ENCODE results near the gene ADGRG6. TPM values are rescaled to one million over a fixed set of nuclear protein-coding genes. Genes with fewer than 3 reads are reported as not detected.

ADGRG6 gene
- total and polyA plus RNA-seq, 2 donors (not counting 1 experiment from before 2014, with no cell fraction given), result 49.9 to 67.2 TPM

DNA sequence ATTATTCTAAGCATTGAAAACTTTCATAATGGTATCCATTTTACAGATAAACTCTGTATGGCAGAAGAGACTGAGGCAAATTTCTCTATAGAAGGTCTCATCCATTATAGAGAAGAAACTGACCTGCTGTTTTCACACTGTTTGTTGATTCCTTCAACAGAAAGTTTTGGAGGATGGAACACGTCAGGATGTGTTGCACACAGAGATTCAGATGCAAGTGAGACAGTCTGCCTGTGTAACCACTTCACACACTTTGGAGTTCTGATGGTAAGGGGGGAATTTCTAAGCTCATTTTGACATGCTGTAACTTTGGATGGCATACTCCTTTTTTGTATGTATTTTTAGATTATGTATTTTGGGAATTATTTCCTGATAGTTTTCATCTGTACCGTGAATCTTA, 109.3 kb downstream of the ADGRG6 start:
- Histone ChIP-seq H3K4me2 (ENCODE audit: extremely low read depth, insufficient read depth, low read length) (no peak overlapping the region), H4K20me1 (ENCODE audit: control insufficient read depth, extremely low read depth, insufficient read depth, low read length) (no peaks in the 10 kb centered on the region), H3K27me3 (ENCODE audit: control insufficient read depth, insufficient read depth, low read length) (no peaks in the 10 kb centered on the region), H3K79me2 (ENCODE audit: control insufficient read depth, insufficient read depth, low read length) (no peaks in the 10 kb centered on the region), H3K36me3 (ENCODE audit: control insufficient read depth, insufficient read depth, low read length) (no peaks in the 10 kb centered on the region), H3K4me3 (replicated peaks in 1 of 4; ENCODE audit: control extremely low read depth in 1 of 4, insufficient read depth in 1 of 4, low read depth in 3 of 4, low read length in 4 of 4) (no peak overlapping the region), H2AFZ (ENCODE audit: low read length) (no peak overlapping the region), H3K9me3 (ENCODE audit: control insufficient read depth, insufficient read depth, low read depth, low read length) (no peaks in the 10 kb centered on the region), H3K4me1 (ENCODE audit: control insufficient read depth, extremely low read depth, insufficient read depth, low read length) (peaks cover 7% of the 10 kb centered on the region), H3K9ac (ENCODE audit: insufficient read depth, low read length) (no peak overlapping the region), H3K27ac (ENCODE audit: insufficient read depth, low read length) (no peak overlapping the region)
- no peak for TF ChIP-seq EZH2 (IDR thresholded peaks at IDR 0.05; ENCODE audit: low read length, missing control alignments)
- TF ChIP-seq, protein P1, sequence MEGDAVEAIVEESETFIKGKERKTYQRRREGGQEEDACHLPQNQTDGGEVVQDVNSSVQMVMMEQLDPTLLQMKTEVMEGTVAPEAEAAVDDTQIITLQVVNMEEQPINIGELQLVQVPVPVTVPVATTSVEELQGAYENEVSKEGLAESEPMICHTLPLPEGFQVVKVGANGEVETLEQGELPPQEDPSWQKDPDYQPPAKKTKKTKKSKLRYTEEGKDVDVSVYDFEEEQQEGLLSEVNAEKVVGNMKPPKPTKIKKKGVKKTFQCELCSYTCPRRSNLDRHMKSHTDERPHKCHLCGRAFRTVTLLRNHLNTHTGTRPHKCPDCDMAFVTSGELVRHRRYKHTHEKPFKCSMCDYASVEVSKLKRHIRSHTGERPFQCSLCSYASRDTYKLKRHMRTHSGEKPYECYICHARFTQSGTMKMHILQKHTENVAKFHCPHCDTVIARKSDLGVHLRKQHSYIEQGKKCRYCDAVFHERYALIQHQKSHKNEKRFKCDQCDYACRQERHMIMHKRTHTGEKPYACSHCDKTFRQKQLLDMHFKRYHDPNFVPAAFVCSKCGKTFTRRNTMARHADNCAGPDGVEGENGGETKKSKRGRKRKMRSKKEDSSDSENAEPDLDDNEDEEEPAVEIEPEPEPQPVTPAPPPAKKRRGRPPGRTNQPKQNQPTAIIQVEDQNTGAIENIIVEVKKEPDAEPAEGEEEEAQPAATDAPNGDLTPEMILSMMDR (conservative IDR thresholded peaks at IDR 0.05 in 1 of 2, IDR thresholded peaks at IDR 0.05 in 1 of 2; ENCODE audit: low read depth in 1 of 2, low read length in 2 of 2), result no peak
- DNase-seq (ENCODE audit: low read depth in 2 of 2), result no peak

DNA sequence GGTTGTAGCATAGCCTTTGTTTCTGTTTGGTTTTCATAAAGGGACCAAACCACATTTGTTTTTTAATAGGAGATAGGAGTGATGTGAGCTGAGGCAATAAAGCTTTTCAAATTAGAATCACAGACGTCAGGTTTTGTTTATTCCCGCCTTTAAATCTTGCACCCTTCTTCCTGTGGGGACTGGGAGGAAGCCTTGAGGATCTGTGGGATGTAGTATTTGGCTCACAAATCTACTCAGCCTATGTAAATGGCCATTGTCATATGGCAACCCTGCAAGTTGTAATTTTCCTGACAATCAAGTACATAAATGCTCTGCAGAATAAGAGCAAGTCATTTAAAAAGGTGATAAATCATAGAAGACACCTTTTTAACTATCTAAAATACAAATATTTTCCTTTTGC, 110.4 kb downstream of the ADGRG6 start:
- no peak overlapping the region for H3K9ac ChIP-seq (ENCODE audit: insufficient read depth, low read length)
- DNase-seq (ENCODE audit: low read depth in 2 of 2), result no peak
- H3K27me3 ChIP-seq (ENCODE audit: control insufficient read depth, insufficient read depth, low read length), result no peaks in the 10 kb centered on the region
- peaks cover 15% of the 10 kb centered on the region for H3K4me1 ChIP-seq (ENCODE audit: control insufficient read depth, extremely low read depth, insufficient read depth, low read length)
- no peak overlapping the region for H2AFZ ChIP-seq (ENCODE audit: low read length)
- H3K4me2 ChIP-seq (ENCODE audit: extremely low read depth, insufficient read depth, low read length), result no peak overlapping the region
- no peak overlapping the region for H3K4me3 ChIP-seq (replicated peaks in 1 of 4; ENCODE audit: control extremely low read depth in 1 of 4, insufficient read depth in 1 of 4, low read depth in 3 of 4, low read length in 4 of 4)
- H3K79me2 ChIP-seq (ENCODE audit: control insufficient read depth, insufficient read depth, low read length), result no peaks in the 10 kb centered on the region
- no peaks in the 10 kb centered on the region for H3K9me3 ChIP-seq (ENCODE audit: control insufficient read depth, insufficient read depth, low read depth, low read length)
- no peak overlapping the region for H3K27ac ChIP-seq (ENCODE audit: insufficient read depth, low read length)
- no peaks in the 10 kb centered on the region for H3K36me3 ChIP-seq (ENCODE audit: control insufficient read depth, insufficient read depth, low read length)
- no peaks in the 10 kb centered on the region for H4K20me1 ChIP-seq (ENCODE audit: control insufficient read depth, extremely low read depth, insufficient read depth, low read length)
- TF ChIP-seq, protein P1 (conservative IDR thresholded peaks at IDR 0.05 in 1 of 2, IDR thresholded peaks at IDR 0.05 in 1 of 2; ENCODE audit: low read depth in 1 of 2, low read length in 2 of 2), result no peak
- TF ChIP-seq EZH2 (IDR thresholded peaks at IDR 0.05; ENCODE audit: low read length, missing control alignments), result no peak

DNA sequence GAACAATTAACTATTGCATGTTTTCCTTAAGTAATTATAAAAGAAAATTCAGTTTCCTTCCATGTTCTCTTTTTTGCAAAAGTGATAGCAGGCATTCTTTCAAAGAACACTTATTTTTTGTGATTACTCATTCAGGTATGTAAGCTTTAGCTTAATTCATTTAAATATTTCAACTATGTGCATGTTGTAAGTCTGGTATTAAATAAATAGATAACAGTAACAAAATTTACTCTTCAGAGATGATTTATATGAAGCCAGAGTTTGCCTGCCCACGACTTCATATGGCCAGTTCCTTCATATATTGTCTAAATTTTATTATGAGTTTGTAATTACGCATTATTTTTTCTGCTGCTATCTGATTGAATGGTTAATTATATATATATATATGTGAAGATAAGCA, 110.9 kb downstream of the ADGRG6 start:
- H3K4me3 ChIP-seq (replicated peaks in 1 of 4; ENCODE audit: control extremely low read depth in 1 of 4, insufficient read depth in 1 of 4, low read depth in 3 of 4, low read length in 4 of 4), result no peak overlapping the region
- H3K27ac ChIP-seq (ENCODE audit: insufficient read depth, low read length), result peak overlapping the region; percentile 76
- TF ChIP-seq EZH2 (IDR thresholded peaks at IDR 0.05; ENCODE audit: low read length, missing control alignments), result no peak
- TF ChIP-seq, protein P1 (conservative IDR thresholded peaks at IDR 0.05 in 1 of 2, IDR thresholded peaks at IDR 0.05 in 1 of 2; ENCODE audit: low read depth in 1 of 2, low read length in 2 of 2), result no peak
- no peaks in the 10 kb centered on the region for H3K79me2 ChIP-seq (ENCODE audit: control insufficient read depth, insufficient read depth, low read length)
- no peaks in the 10 kb centered on the region for H3K36me3 ChIP-seq (ENCODE audit: control insufficient read depth, insufficient read depth, low read length)
- H3K4me2 ChIP-seq (ENCODE audit: extremely low read depth, insufficient read depth, low read length), result peak overlapping the region; percentile 33
- no peaks in the 10 kb centered on the region for H3K9me3 ChIP-seq (ENCODE audit: control insufficient read depth, insufficient read depth, low read depth, low read length)
- H4K20me1 ChIP-seq (ENCODE audit: control insufficient read depth, extremely low read depth, insufficient read depth, low read length), result no peaks in the 10 kb centered on the region
- H3K4me1 ChIP-seq (ENCODE audit: control insufficient read depth, extremely low read depth, insufficient read depth, low read length), result peaks cover 15% of the 10 kb centered on the region
- peak in 1 of 2 donors; percentile 34 for DNase-seq (ENCODE audit: low read depth in 2 of 2)
- H2AFZ ChIP-seq (ENCODE audit: low read length), result no peak overlapping the region
- H3K9ac ChIP-seq (ENCODE audit: insufficient read depth, low read length), result no peak overlapping the region
- H3K27me3 ChIP-seq (ENCODE audit: control insufficient read depth, insufficient read depth, low read length), result no peaks in the 10 kb centered on the region
